H1 (cell line): ENCODE results near the gene LILRA1. TPM values are rescaled to one million over a fixed set of nuclear protein-coding genes. Genes with fewer than 3 reads are reported as not detected.

Experiments
- CTCF ChIA-PET: fragments of 300-600 bp; sonication (Branson Sonifier 250); formaldehyde crosslinking; loops from one replicate; lab custom pipeline; 2021; ENCODE audit not compliant: partially characterized antibody; lab: Charles Lee
- POLR2A ChIA-PET: fragments of 300-600 bp; sonication (Branson Sonifier 250); formaldehyde crosslinking; loops from one replicate; lab custom pipeline; 2021; ENCODE audit warnings: inconsistent platforms; ENCODE audit not compliant: partially characterized antibody; lab: Charles Lee
- DNase-seq, 2 experiments: peaks; one replicate each; pipeline versions ENCODE4 v3.0.0 to v3.0.0-alpha.2; 2010 to 2022; ENCODE audit warnings: low spot score in 2 of 2, low read depth in 1 of 2, mixed read lengths in 1 of 2
- FAIRE-seq: peaks from 2 replicates; lab custom pipeline; 2011; peaks lifted over from hg19 to GRCh38; lab: Jason Lieb, UNC
- H2AFZ ChIP-seq: 2 replicates; pipeline ENCODE4 v1.8.1; 2012; ENCODE audit warnings: low read length, inconsistent platforms
- H2AK5ac ChIP-seq: 2 replicates; pipeline ENCODE4 v1.6.1; 2013; ENCODE audit warnings: low read depth, low read length
- H2BK120ac ChIP-seq: replicated peaks from 2 replicates; pipeline ENCODE3; 2013; ENCODE audit warnings: low read depth, low read length, inconsistent platforms
- H2BK12ac ChIP-seq: 2 replicates; pipeline ENCODE4 v1.6.1; 2013; ENCODE audit warnings: low read depth, low read length
- H2BK15ac ChIP-seq: 2 replicates; pipeline ENCODE4 v1.6.1; 2013; ENCODE audit warnings: low read length
- H2BK20ac ChIP-seq: 2 replicates; pipeline ENCODE4 v1.6.1; 2013; ENCODE audit warnings: low read length
- H2BK5ac ChIP-seq: 2 replicates; pipeline ENCODE4 v1.6.1; 2013; ENCODE audit warnings: low read depth, low read length
- H3K14ac ChIP-seq: 2 replicates; pipeline ENCODE4 v1.6.1; 2013; ENCODE audit warnings: inconsistent platforms; ENCODE audit not compliant: insufficient read length
- H3K18ac ChIP-seq: 2 replicates; pipeline ENCODE4 v1.6.1; 2013; ENCODE audit warnings: low read length; ENCODE audit errors: extremely low read depth
- H3K23ac ChIP-seq: 2 replicates; pipeline ENCODE4 v1.6.1; 2013; ENCODE audit warnings: inconsistent platforms; ENCODE audit not compliant: insufficient read length
- H3K23me2 ChIP-seq: 2 replicates; pipeline ENCODE4 v1.6.1; 2013; ENCODE audit warnings: low read depth, low read length
- H3K27ac ChIP-seq: 2 replicates; pipeline ENCODE4 v1.6.1; 2011; ENCODE audit warnings: low read depth, low read length, inconsistent platforms
- H3K27me3 ChIP-seq, 4 experiments: replicated peaks in 1 of 4; 1 replicate in 1 of 4; 2 replicates in 3 of 4; pipeline versions ENCODE4 v1.6.1 to v1.8.1; 2011 to 2013; ENCODE audit warnings: low read length in 3 of 4, mild to moderate bottlenecking in 3 of 4, inconsistent platforms in 2 of 4, mixed read lengths in 2 of 4, moderate library complexity in 1 of 4; ENCODE audit not compliant: control insufficient read depth in 3 of 4, insufficient read depth in 3 of 4; ENCODE audit errors: extremely low read depth in 1 of 4
- H3K36me3 ChIP-seq, 4 experiments: 2 replicates each; pipeline versions ENCODE4 v1.6.1 to v1.8.1; 2011 to 2013; ENCODE audit warnings: mild to moderate bottlenecking in 4 of 4, low read length in 3 of 4, moderate library complexity in 2 of 4, control low read depth in 1 of 4, inconsistent platforms in 1 of 4; ENCODE audit not compliant: insufficient read depth in 4 of 4, control insufficient read depth in 2 of 4
- H3K4ac ChIP-seq: replicated peaks from 2 replicates; pipeline ENCODE3; 2013; ENCODE audit warnings: low read length, low read depth, mixed read lengths, inconsistent platforms; ENCODE audit not compliant: insufficient read length
- H3K4me1 ChIP-seq, 4 experiments: replicated peaks in 1 of 4; 1 replicate in 1 of 4; 2 replicates in 3 of 4; pipeline versions ENCODE4 v1.6.1 to v1.8.1; 2011 to 2013; ENCODE audit warnings: low read length in 3 of 4, inconsistent platforms in 2 of 4, mixed read lengths in 1 of 4; ENCODE audit not compliant: insufficient read depth in 4 of 4, control insufficient read depth in 3 of 4
- H3K4me2 ChIP-seq, 2 experiments: 2 replicates each; pipeline versions ENCODE4 v1.6.1 to v1.8.1; 2011 to 2013; ENCODE audit warnings: low read depth in 2 of 2, low read length in 2 of 2, control low read depth in 1 of 2, inconsistent platforms in 1 of 2, mild to moderate bottlenecking in 1 of 2; ENCODE audit not compliant: insufficient read depth in 1 of 2
- H3K4me3 ChIP-seq, 4 experiments: fragments of 200-600, 300-600 bp in 1 of 4; sonication (generic), shearing (Covaris generic), sonication (Bioruptor Twin) in 1 of 4; 2 replicates each; pipeline versions ENCODE4 v1.5.1 to v1.8.1; 2011 to 2016; ENCODE audit warnings: low read length in 4 of 4, low read depth in 3 of 4, control low read depth in 2 of 4, inconsistent platforms in 2 of 4, mild to moderate bottlenecking in 2 of 4, mixed read lengths in 1 of 4, moderate library complexity in 1 of 4; ENCODE audit not compliant: insufficient read depth in 2 of 4; ENCODE audit errors: extremely low read depth in 1 of 4
- H3K56ac ChIP-seq: replicated peaks from 2 replicates; pipeline ENCODE3; 2013; ENCODE audit warnings: low read depth, mild to moderate bottlenecking, mixed read lengths, low read length, inconsistent platforms; ENCODE audit not compliant: insufficient read length
- H3K79me1 ChIP-seq: 2 replicates; pipeline ENCODE4 v1.6.1; 2013; ENCODE audit warnings: low read depth, low read length, control low read depth
- H3K79me2 ChIP-seq, 2 experiments: 2 replicates each; pipeline versions ENCODE4 v1.6.1 to v1.8.1; 2012 to 2013; ENCODE audit warnings: low read length in 2 of 2, mild to moderate bottlenecking in 2 of 2, inconsistent platforms in 1 of 2; ENCODE audit not compliant: insufficient read depth in 2 of 2, control insufficient read depth in 1 of 2
- H3K9ac ChIP-seq, 4 experiments: replicated peaks in 1 of 4; 1 replicate in 1 of 4; 2 replicates in 3 of 4; pipeline versions ENCODE4 v1.6.1 to v1.8.1; 2011 to 2013; ENCODE audit warnings: low read depth in 3 of 4, low read length in 3 of 4, control low read depth in 2 of 4, mild to moderate bottlenecking in 2 of 4, moderate library complexity in 2 of 4, inconsistent platforms in 1 of 4; ENCODE audit errors: extremely low read depth in 1 of 4
- H3K9me3 ChIP-seq, 2 experiments: 2 replicates each; pipeline versions ENCODE4 v1.6.1 to v1.8.1; 2012 to 2013; ENCODE audit warnings: mild to moderate bottlenecking in 2 of 2, moderate library complexity in 2 of 2, control low read depth in 1 of 2, inconsistent platforms in 1 of 2, low read depth in 1 of 2, low read length in 1 of 2, mixed read lengths in 1 of 2; ENCODE audit not compliant: insufficient read depth in 2 of 2
- H4K20me1 ChIP-seq, 2 experiments: replicated peaks in 1 of 2; 2 replicates each; pipeline versions ENCODE3 to v1.8.1; 2011 to 2013; ENCODE audit warnings: inconsistent platforms in 2 of 2, low read length in 2 of 2, mild to moderate bottlenecking in 1 of 2; ENCODE audit not compliant: insufficient read depth in 2 of 2, control insufficient read depth in 1 of 2
- H4K5ac ChIP-seq: 2 replicates; pipeline ENCODE4 v1.6.1; 2013; ENCODE audit warnings: low read length, low read depth, mixed read lengths, inconsistent platforms; ENCODE audit not compliant: insufficient read length
- H4K8ac ChIP-seq: 2 replicates; pipeline ENCODE4 v1.8.0; 2013; ENCODE audit warnings: mild to moderate bottlenecking, moderate library complexity, low read length, inconsistent platforms; ENCODE audit not compliant: insufficient read depth; ENCODE audit errors: extremely low read depth
- H4K91ac ChIP-seq: replicated peaks from 2 replicates; pipeline ENCODE3; 2013; ENCODE audit warnings: low read length, mixed read lengths, inconsistent platforms; ENCODE audit not compliant: insufficient read length
- ASH2L ChIP-seq: fragments of 200-600, 300-600 bp; sonication (generic); IDR thresholded peaks from one replicate; pipeline ENCODE4 v1.7.1; 2017; ENCODE audit warnings: low read length
- CREB1 ChIP-seq: IDR thresholded peaks from 2 replicates; pipeline ENCODE4 v1.6.1; 2012; ENCODE audit warnings: inconsistent platforms
- EP300 ChIP-seq, 2 experiments: IDR thresholded peaks; 1 replicate in 1 of 2; 2 replicates in 1 of 2; pipeline ENCODE4 v1.6.1; 2011 to 2012; ENCODE audit warnings: low read depth in 2 of 2, low read length in 2 of 2, mild to moderate bottlenecking in 2 of 2, borderline replicate concordance in 1 of 2, inconsistent platforms in 1 of 2, moderate library complexity in 1 of 2
- FOSL1 ChIP-seq: IDR thresholded peaks from 2 replicates; pipeline ENCODE4 v1.6.1; 2011; ENCODE audit warnings: mild to moderate bottlenecking, low read depth, low read length, moderate library complexity; ENCODE audit not compliant: insufficient read depth
- HDAC2 ChIP-seq, 2 experiments: fragments of 300-600 bp in 1 of 2; sonication (generic) in 1 of 2; IDR thresholded peaks; 2 replicates each; pipeline ENCODE4 v1.6.1; 2011 to 2012; ENCODE audit warnings: low read depth in 2 of 2, low read length in 2 of 2, mild to moderate bottlenecking in 2 of 2, moderate library complexity in 2 of 2, borderline replicate concordance in 1 of 2, inconsistent platforms in 1 of 2
- JUND ChIP-seq: IDR thresholded peaks from 2 replicates; pipeline ENCODE4 v1.6.1; 2011; ENCODE audit warnings: mild to moderate bottlenecking, improper control_type of control experiment, low read length
- MAFK ChIP-seq: IDR thresholded peaks from 2 replicates; pipeline ENCODE4 v1.6.1; 2012; ENCODE audit warnings: low read depth, mild to moderate bottlenecking, improper control_type of control experiment, low read length
- NRF1 ChIP-seq: IDR thresholded peaks from 2 replicates; pipeline ENCODE4 v1.6.1; 2011; ENCODE audit warnings: mild to moderate bottlenecking, low read depth, low read length, improper control_type of control experiment
- POLR2A ChIP-seq, 2 experiments: IDR thresholded peaks; 1 replicate in 1 of 2; 2 replicates in 1 of 2; pipeline ENCODE4 v1.6.1; 2011; ENCODE audit warnings: low read depth in 2 of 2, low read length in 2 of 2, mild to moderate bottlenecking in 2 of 2; ENCODE audit errors: control extremely low read depth in 1 of 2
- RBBP5 ChIP-seq: IDR thresholded peaks from 2 replicates; pipeline ENCODE4 v1.7.1; 2012; ENCODE audit warnings: low read depth, mild to moderate bottlenecking, inconsistent platforms, low read length, moderate library complexity, borderline replicate concordance
- RNF2 ChIP-seq: fragments of 200-900, 300-1000 bp; sonication (generic); IDR thresholded peaks from 2 replicates; pipeline ENCODE4 v1.7.1; 2016; ENCODE audit warnings: borderline replicate concordance, low read depth, mild to moderate bottlenecking, antibody characterized with exemption, low read length; ENCODE audit not compliant: poor library complexity, severe bottlenecking; ENCODE audit errors: missing control alignments
- SIN3A ChIP-seq, 2 experiments: IDR thresholded peaks in 1 of 2; conservative IDR thresholded peaks in 1 of 2; 2 replicates each; pipeline ENCODE4 v1.6.1; 2011 to 2012; ENCODE audit warnings: low read length in 2 of 2, improper control_type of control experiment in 1 of 2, low read depth in 1 of 2, mild to moderate bottlenecking in 1 of 2
- TEAD4 ChIP-seq: IDR thresholded peaks from 2 replicates; pipeline ENCODE4 v1.6.1; 2012; ENCODE audit warnings: low read depth, low read length, inconsistent platforms, mixed read lengths
- WGBS, 2 experiments: shearing (Covaris generic) in 1 of 2; methylation state at CpG; one replicate each; pipeline versions ENCODE4 v1.1.6 to v1.1.7; 2013 to 2015; ENCODE audit warnings: low lambda C conversion rate in 2 of 2, mixed read lengths in 2 of 2, inconsistent platforms in 1 of 2, low coverage in 1 of 2, missing lambda C conversion rate in 1 of 2; ENCODE audit not compliant: insufficient replicate concordance in 2 of 2, insufficient coverage in 1 of 2, insufficient read length in 1 of 2; ENCODE audit errors: extremely low coverage in 1 of 2, missing lambda C conversion rate in 1 of 2; 5-methylcytosine and 5-hydroxymethylcytosine counted together
- polyA plus RNA-seq, 7 experiments: library from polyadenylated mRNA; depleted of rRNA in 3 of 7; stranded (reverse) in 5 of 7; unstranded in 2 of 7; fragments of >200 nt in 5 of 7; fragments of 200-250 nt in 2 of 7; gene quantifications; 1 replicate in 5 of 7; 2 replicates in 1 of 7; 4 replicates in 1 of 7; pipeline versions ENCODE4 v1.2.1 to v1.2.3, GENCODE V29; 2011 to 2013; ENCODE audit warnings: missing spikeins in 2 of 7, mixed read lengths in 2 of 7
- total RNA-seq: library from RNA; stranded (reverse); fragmentation: NEBNext Ultra II Directional; extraction: Animal tissue kit (Norgen Biotek cat#: 25700); gene quantifications from 2 replicates; pipeline ENCODE4 v1.2.1, GENCODE V29; 2021
- TF ChIP-seq, protein P1 (sequence below): IDR thresholded peaks from 2 replicates; pipeline ENCODE4 v1.6.1; 2012; ENCODE audit warnings: inconsistent platforms

LILRA1 gene
- total and polyA plus RNA-seq, 2 of the 8 experiments (the other 6 are each of a cell fraction or from before 2014, with no cell fraction given), result not detected

DNA sequence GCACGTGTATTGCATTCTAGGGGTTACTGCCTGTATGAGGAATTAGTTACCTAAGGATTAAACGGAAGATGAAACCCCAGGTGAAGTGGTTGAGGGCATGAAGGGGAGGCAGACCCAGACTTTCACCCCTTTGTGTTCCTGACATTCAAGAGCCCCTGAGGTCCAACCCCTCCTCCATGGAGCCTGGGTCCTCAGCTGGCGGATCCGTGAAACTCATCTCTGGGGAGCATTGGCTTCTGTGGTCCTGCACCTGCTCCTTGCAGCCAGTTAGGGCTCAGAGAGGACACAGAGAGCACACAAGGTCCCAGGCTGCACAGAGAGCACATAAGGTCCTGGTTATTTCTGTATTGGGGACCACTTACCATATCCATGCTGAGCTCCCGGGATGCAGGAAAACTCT is 7.0 kb upstream of the LILRA1 start:
- H2BK12ac ChIP-seq, result no peak overlapping the region
- DNase-seq (no peak), FAIRE-seq (no peak)
- no peak overlapping the region for H3K4me2 ChIP-seq
- ChIA-PET CTCF (no interaction called here), POLR2A (no interaction called here)
- no peak overlapping the region for H2BK120ac ChIP-seq
- H4K8ac ChIP-seq, result no peak overlapping the region
- 75% methylated on average over 5 of the region's 5 CpGs; no CpG with 5 or more reads in 1 of the 2 experiments for WGBS, 2 experiments
- H3K9ac ChIP-seq, result no peak overlapping the region
- H3K23ac ChIP-seq, result no peak overlapping the region
- no peak overlapping the region for H3K18ac ChIP-seq
- H3K9me3 ChIP-seq, result peaks cover 53 to 72% of the 10 kb centered on the region in 2 experiments
- H2AFZ ChIP-seq, result no peak overlapping the region
- no peak overlapping the region for H3K4ac ChIP-seq
- H4K5ac ChIP-seq, result no peak overlapping the region
- no peak overlapping the region for H2BK5ac ChIP-seq
- no peaks in the 10 kb centered on the region for H3K79me2 ChIP-seq
- no peaks in the 10 kb centered on the region for H3K36me3 ChIP-seq
- H3K4me1 ChIP-seq, result no peaks in the 10 kb centered on the region
- no peak overlapping the region for H3K4me3 ChIP-seq
- no peak overlapping the region for H3K56ac ChIP-seq
- H3K14ac ChIP-seq, result no peak overlapping the region
- H3K23me2 ChIP-seq, result no peaks in the 10 kb centered on the region
- no peak overlapping the region for H3K27ac ChIP-seq
- no peak overlapping the region for H2BK20ac ChIP-seq
- H2AK5ac ChIP-seq, result no peak overlapping the region
- H4K20me1 ChIP-seq, result no peaks in the 10 kb centered on the region
- H3K27me3 ChIP-seq, result no peaks in the 10 kb centered on the region; a peak in 1 of 7 replicates
- no peak overlapping the region for H4K91ac ChIP-seq
- H3K79me1 ChIP-seq, result no peaks in the 10 kb centered on the region
- no peak overlapping the region for H2BK15ac ChIP-seq
- no peak for TF ChIP-seq TEAD4
- TF ChIP-seq FOSL1, result no peak
- no peak for TF ChIP-seq SIN3A (conservative IDR thresholded peaks at IDR 0.05 in 1 of 2, IDR thresholded peaks at IDR 0.05 in 1 of 2; ENCODE audit: low read depth in 1 of 2, low read length in 2 of 2)
- no peak for TF ChIP-seq NRF1
- no peak for TF ChIP-seq RNF2
- no peak for TF ChIP-seq POLR2A (IDR thresholded peaks at IDR 0.05; ENCODE audit: control extremely low read depth in 1 of 2, low read depth in 2 of 2, low read length in 2 of 2)
- TF ChIP-seq HDAC2 (IDR thresholded peaks at IDR 0.05; ENCODE audit: borderline replicate concordance in 1 of 2, low read depth in 2 of 2, low read length in 2 of 2), result no peak
- TF ChIP-seq MAFK, result no peak
- TF ChIP-seq, protein P1, sequence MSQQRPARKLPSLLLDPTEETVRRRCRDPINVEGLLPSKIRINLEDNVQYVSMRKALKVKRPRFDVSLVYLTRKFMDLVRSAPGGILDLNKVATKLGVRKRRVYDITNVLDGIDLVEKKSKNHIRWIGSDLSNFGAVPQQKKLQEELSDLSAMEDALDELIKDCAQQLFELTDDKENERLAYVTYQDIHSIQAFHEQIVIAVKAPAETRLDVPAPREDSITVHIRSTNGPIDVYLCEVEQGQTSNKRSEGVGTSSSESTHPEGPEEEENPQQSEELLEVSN, result no peak
- no peak for TF ChIP-seq CREB1
- TF ChIP-seq ASH2L, result no peak
- no peak for TF ChIP-seq JUND
- TF ChIP-seq EP300 (IDR thresholded peaks at IDR 0.05; ENCODE audit: borderline replicate concordance in 1 of 2, low read depth in 2 of 2, low read length in 2 of 2), result no peak
- no peak for TF ChIP-seq RBBP5
